CD4-positive, alpha-beta T cell (primary cell): ENCODE data around the gene ARMH3. TPM values are rescaled to one million over a fixed set of nuclear protein-coding genes. Genes with fewer than 3 reads are reported as not detected.

Experiments used
- ATAC-seq: fragments of 200-7000 bp; cut with Tn5 transposase; one replicate; pipeline ENCODE4 v1.10.0; 2022; ENCODE audit warnings: mild to moderate bottlenecking; ENCODE audit not compliant: poor library complexity
- CTCF ChIA-PET: fragments of 350-600 bp; sonication (Branson Sonifier 250); formaldehyde crosslinking; loops from one replicate; lab custom pipeline; 2021; ENCODE audit warnings: antibody characterized with exemption, inconsistent platforms; lab: Charles Lee
- POLR2A ChIA-PET: fragments of 350-600 bp; sonication (Branson Sonifier 250); formaldehyde crosslinking; loops from one replicate; lab custom pipeline; 2021; ENCODE audit warnings: antibody characterized with exemption, inconsistent platforms; lab: Charles Lee
- DNase-seq, 14 experiments: peaks; one replicate each; pipeline ENCODE4 v3.0.0-alpha.2; 2013 to 2020; ENCODE audit warnings: mixed read lengths in 2 of 14
- H3K27ac ChIP-seq, 2 donors: one replicate each; pipeline versions ENCODE4 v1.5.1 to v1.7.0; 2013; ENCODE audit warnings: low read length in 2 of 2, low read depth in 1 of 2, mild to moderate bottlenecking in 1 of 2
- H3K27me3 ChIP-seq, 2 experiments: 1 replicate in 1 of 2; 2 replicates in 1 of 2; pipeline versions ENCODE4 v1.6.1 to v1.7.0; 2013; ENCODE audit warnings: low read length in 2 of 2, control low read depth in 1 of 2, mild to moderate bottlenecking in 1 of 2, moderate library complexity in 1 of 2; ENCODE audit not compliant: insufficient read depth in 2 of 2, control insufficient read depth in 1 of 2
- H3K36me3 ChIP-seq: one replicate; pipeline ENCODE4 v1.6.1; 2013; ENCODE audit warnings: low read length, control low read depth; ENCODE audit not compliant: insufficient read depth
- H3K4me1 ChIP-seq: one replicate; pipeline ENCODE4 v1.6.1; 2013; ENCODE audit warnings: low read length, control low read depth; ENCODE audit not compliant: insufficient read depth
- H3K4me3 ChIP-seq: one replicate; pipeline ENCODE4 v1.5.1; 2013; ENCODE audit warnings: mild to moderate bottlenecking, low read length, moderate library complexity
- H3K9me3 ChIP-seq, 2 experiments: 1 replicate in 1 of 2; 2 replicates in 1 of 2; pipeline versions ENCODE4 v1.6.1 to v1.7.0; 2013; ENCODE audit warnings: low read length in 2 of 2, mild to moderate bottlenecking in 2 of 2, control low read depth in 1 of 2, moderate library complexity in 1 of 2; ENCODE audit not compliant: control insufficient read depth in 1 of 2, insufficient read depth in 1 of 2
- H3K27ac Mint-ChIP-seq: one replicate; pipeline ENCODE4 v1.8.0; 2020; ENCODE audit warnings: mixed read lengths
- H3K27me3 Mint-ChIP-seq: one replicate; pipeline ENCODE4 v1.8.0; 2021; ENCODE audit warnings: mixed read lengths
- H3K36me3 Mint-ChIP-seq: one replicate; pipeline ENCODE4 v1.8.0; 2021; ENCODE audit warnings: low read depth, mixed read lengths
- H3K4me1 Mint-ChIP-seq: one replicate; pipeline ENCODE4 v1.8.0; 2021; ENCODE audit warnings: low read depth, mixed read lengths
- H3K4me3 Mint-ChIP-seq: one replicate; pipeline ENCODE4 v1.8.0; 2020; ENCODE audit warnings: mild to moderate bottlenecking, mixed read lengths
- H3K9me3 Mint-ChIP-seq: one replicate; pipeline ENCODE4 v1.8.0; 2020; ENCODE audit warnings: mixed read lengths
- intact Hi-C, 2 experiments: fragments of 100-400 bp; cut with DNase I in 1 of 2; cut with micrococcal nuclease in 1 of 2; formaldehyde crosslinking; loops; one replicate each; pipeline versions ENCODE4 v1.15.1 to v1.9.0; 2023 to 2025; cut with DNase I, micrococcal nuclease
- total RNA-seq, 174 experiments: library from RNA in 2 of 174; stranded (reverse) in 2 of 174; gene quantifications; one replicate each; pipeline ENCODE4 v1.2.3 and lab custom pipeline; 2021 to 2026
- TF ChIP-seq, protein P1 (sequence below): fragments of 200-600 bp; IDR thresholded peaks from one replicate; pipeline ENCODE4 v1.8.0; 2022; ENCODE audit warnings: antibody characterized with exemption, mild to moderate bottlenecking

Gene ARMH3
- total RNA-seq, 2 experiments from 2014 or later = 17.7 to 18.9 TPM

DNA sequence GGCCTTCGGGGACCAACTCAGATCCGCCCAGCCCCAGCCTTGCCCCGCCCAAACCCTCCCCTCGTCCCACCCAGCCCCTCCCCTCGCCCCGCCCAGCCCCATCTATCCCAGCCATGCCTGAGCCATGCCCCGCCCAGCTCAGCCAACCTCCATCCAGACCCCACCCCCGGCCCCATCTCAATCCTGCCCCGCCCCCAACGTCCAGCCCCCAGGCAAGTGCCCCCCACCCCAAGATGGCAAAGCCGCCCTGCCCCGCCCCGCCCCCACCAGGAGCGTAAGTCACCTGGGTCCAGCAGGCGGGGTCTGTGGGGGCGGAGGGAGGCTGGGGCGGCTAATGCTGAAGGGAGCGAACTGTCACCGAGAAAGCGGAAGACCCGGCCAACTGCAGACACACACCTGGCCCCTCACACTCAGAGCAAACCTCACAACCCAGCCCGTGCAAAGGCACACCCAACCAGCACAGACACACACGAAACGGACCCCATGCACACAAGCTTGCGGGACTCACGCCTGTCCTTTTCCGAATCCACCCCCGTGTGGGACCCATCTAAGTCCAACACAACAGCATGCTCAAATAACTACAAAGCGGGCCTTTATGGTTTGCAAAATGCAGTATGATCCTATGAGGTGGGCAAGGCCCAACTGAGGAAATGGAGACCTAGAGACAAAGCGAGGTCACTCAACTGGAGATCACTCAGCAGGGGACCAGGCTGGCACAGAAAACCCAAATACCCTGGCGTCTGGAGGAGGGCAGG, 226.2 kb downstream of the ARMH3 start:
- peaks cover 61% of the 10 kb centered on the region for H3K4me1 ChIP-seq
- H3K27ac ChIP-seq = peak overlapping the region; percentile 76 to 85
- ATAC-seq (peak; percentile 13), DNase-seq (peak; percentile 46 to 87 (median 66))
- POLR2A ChIA-PET = interaction anchor here (1.9 to 16.7 kb wide), 2 partner anchors 13 to 136 kb away, joined by 5 to 223 read pairs; partner anchors contain the start of gene OGA
- H3K4me3 ChIP-seq = peak overlapping the region; percentile 63
- H3K27me3 ChIP-seq = no peaks in the 10 kb centered on the region
- Mint-ChIP-seq H3K27ac (peak overlapping the region; percentile 99), H3K36me3 (peaks cover 9% of the 10 kb centered on the region), H3K4me1 (peaks cover 48% of the 10 kb centered on the region), H3K4me3 (peak overlapping the region; percentile 94), H3K9me3 (no peaks in the 10 kb centered on the region), H3K27me3 (peaks cover 5% of the 10 kb centered on the region)
- CTCF ChIA-PET = interaction anchor here (2.5 to 5.3 kb wide), 2 partner anchors 11 kb away, joined by 10 to 24 read pairs; partner anchors contain the start of gene OGA
- intact Hi-C loops = loop anchor here (1.0 to 10.0 kb wide), 7 partner anchors 10 to 675 kb away; partner anchors contain the start of genes NPM3 (in 2 of the 2), ACTR1A (in 1 of the 2), ARMH3 (in 1 of the 2) and BTRC (in 1 of the 2)
- H3K36me3 ChIP-seq = no peaks in the 10 kb centered on the region
- H3K9me3 ChIP-seq = no peaks in the 10 kb centered on the region
- TF ChIP-seq, protein P1, sequence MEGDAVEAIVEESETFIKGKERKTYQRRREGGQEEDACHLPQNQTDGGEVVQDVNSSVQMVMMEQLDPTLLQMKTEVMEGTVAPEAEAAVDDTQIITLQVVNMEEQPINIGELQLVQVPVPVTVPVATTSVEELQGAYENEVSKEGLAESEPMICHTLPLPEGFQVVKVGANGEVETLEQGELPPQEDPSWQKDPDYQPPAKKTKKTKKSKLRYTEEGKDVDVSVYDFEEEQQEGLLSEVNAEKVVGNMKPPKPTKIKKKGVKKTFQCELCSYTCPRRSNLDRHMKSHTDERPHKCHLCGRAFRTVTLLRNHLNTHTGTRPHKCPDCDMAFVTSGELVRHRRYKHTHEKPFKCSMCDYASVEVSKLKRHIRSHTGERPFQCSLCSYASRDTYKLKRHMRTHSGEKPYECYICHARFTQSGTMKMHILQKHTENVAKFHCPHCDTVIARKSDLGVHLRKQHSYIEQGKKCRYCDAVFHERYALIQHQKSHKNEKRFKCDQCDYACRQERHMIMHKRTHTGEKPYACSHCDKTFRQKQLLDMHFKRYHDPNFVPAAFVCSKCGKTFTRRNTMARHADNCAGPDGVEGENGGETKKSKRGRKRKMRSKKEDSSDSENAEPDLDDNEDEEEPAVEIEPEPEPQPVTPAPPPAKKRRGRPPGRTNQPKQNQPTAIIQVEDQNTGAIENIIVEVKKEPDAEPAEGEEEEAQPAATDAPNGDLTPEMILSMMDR = no peak

- Mint-ChIP-seq H3K27ac (peak overlapping the region; percentile 30), H3K9me3 (no peaks in the 10 kb centered on the region), H3K36me3 (peaks cover 9% of the 10 kb centered on the region), H3K4me1 (peaks cover 41% of the 10 kb centered on the region), H3K4me3 (peak overlapping the region; percentile 34), H3K27me3 (peaks cover 5% of the 10 kb centered on the region)
- no peaks in the 10 kb centered on the region for H3K27me3 ChIP-seq
- intact Hi-C loops = loop anchor here in 1 of 2 experiments (10.0 kb wide), 2 partner anchors 474 to 676 kb away; partner anchors contain the start of genes ACTR1A, BTRC and SUFU
- H3K36me3 ChIP-seq = no peaks in the 10 kb centered on the region
- H3K9me3 ChIP-seq = no peaks in the 10 kb centered on the region
- TF ChIP-seq, protein P1 = no peak
- ATAC-seq (no peak), DNase-seq (peak in 3 of 14 experiments; percentile 15 to 53 (median 29))
- H3K4me3 ChIP-seq = no peak overlapping the region
- POLR2A ChIA-PET = interaction anchor here (16.7 kb wide), 1 partner anchor 12 kb away, joined by 223 read pairs; the partner anchor contains the start of gene OGA
- CTCF ChIA-PET = interaction anchor here (2.5 to 5.3 kb wide), 2 partner anchors 10 to 12 kb away, joined by 10 to 24 read pairs; partner anchors contain the start of gene OGA
- H3K4me1 ChIP-seq = peaks cover 54% of the 10 kb centered on the region
- no peak overlapping the region for H3K27ac ChIP-seq
Measured at GRCh38 chr10:101828766-101829551, 227.0 kb downstream of the ARMH3 start.
